Activated naive CD8-positive, alpha-beta T cell (primary cell): Measurements from ENCODE around the gene DOCK1.

ENCODE experiments used
- H3K27ac Mint-ChIP-seq: one replicate; pipeline ENCODE4 v1.8.0; 2021; ENCODE audit warnings: mixed read lengths
- H3K27me3 Mint-ChIP-seq: one replicate; pipeline ENCODE4 v1.8.0; 2021; ENCODE audit warnings: mixed read lengths
- H3K36me3 Mint-ChIP-seq: one replicate; pipeline ENCODE4 v1.8.0; 2021; ENCODE audit warnings: mixed read lengths
- H3K4me1 Mint-ChIP-seq: one replicate; pipeline ENCODE4 v1.8.0; 2021; ENCODE audit warnings: low read depth, mixed read lengths
- H3K4me3 Mint-ChIP-seq: one replicate; pipeline ENCODE4 v1.8.0; 2021; ENCODE audit warnings: mild to moderate bottlenecking, mixed read lengths
- H3K9me3 Mint-ChIP-seq: one replicate; pipeline ENCODE4 v1.8.0; 2021; ENCODE audit warnings: low read depth, mixed read lengths

The DOCK1 gene

DNA sequence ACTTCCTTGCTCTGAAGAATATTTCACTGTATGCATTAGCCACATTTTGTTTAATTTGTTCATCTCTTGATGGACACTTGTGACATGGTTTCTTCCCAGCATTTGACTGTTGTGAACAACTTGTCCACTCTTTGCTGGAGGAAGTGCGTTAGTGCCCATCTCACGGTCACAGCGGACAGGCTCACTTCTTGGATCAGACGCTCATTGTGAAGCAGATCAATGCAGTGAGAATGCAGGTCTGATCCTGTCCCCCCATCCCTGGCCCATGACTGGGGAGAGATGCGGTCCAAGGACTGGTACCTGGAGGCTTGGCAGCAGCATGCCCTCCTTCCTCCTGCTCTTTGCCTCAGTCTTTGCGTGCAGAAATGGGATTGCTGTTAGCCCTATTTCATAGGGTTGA lies 41.5 kb downstream of the DOCK1 start:
- Mint-ChIP-seq H3K4me3 (no peak overlapping the region), H3K4me1 (no peaks in the 10 kb centered on the region), H3K27ac (no peak overlapping the region), H3K27me3 (no peaks in the 10 kb centered on the region), H3K9me3 (no peaks in the 10 kb centered on the region), H3K36me3 (no peaks in the 10 kb centered on the region)

DNA sequence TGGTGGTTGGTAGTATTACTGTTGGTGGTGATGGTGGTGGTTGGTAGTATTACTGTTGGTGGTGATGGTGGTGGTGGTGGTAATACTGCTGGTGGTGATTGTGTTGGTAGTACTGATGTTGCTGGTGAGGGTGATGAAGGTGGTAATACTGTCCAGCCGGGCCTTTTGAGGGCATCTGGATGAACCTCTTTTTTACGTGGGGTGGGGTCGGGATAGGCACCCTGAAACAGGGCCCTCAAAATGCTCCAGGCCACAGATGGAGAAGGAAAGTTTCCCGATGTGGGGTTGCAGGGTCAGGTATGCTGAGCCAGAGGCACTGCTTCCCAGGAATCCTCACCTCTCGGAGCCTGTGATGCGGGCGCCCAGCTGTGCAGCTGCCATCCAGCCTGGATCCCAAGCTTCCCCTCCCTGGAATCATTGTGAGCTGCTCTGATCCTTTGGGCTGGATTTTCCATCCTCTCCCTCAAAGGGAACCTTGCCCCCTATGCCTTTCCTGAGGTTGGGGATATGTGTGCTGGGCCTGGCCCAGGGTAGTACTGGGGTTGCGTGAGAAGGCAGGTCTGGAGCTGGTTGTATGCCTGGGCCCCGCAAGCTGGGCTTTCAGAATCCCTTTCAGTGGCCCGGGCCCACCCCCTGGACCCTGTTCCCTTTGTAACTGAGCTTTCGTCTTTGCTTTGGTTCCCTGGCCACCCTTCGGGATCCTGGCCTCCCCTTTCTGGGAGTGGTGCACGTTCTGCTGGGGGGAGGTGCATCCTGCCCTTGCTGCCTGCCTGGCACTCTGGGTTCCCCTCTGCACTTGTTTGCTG lies 43.3 kb downstream of the DOCK1 start:
- Mint-ChIP-seq H3K4me1 (no peaks in the 10 kb centered on the region), H3K4me3 (no peak overlapping the region), H3K9me3 (no peaks in the 10 kb centered on the region), H3K27me3 (no peaks in the 10 kb centered on the region), H3K27ac (no peak overlapping the region), H3K36me3 (no peaks in the 10 kb centered on the region)

DNA sequence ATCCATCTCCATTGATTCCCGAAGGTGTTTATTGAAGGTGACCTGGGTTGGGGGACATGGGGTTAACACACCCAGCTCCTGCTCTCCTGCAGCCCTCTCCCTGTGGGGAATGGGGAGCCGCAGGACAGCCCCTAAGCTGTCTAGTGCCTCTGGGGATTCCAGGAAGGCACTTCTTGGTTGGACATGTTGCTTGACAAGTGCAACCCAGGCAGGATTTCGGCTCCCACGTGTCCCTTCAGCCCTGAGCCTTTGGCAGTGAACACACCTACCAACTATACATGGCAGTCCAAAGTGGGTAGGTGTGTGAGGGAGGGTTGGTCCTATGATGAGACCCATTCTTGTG lies 43.9 kb downstream of the DOCK1 start:
- Mint-ChIP-seq H3K9me3 (no peaks in the 10 kb centered on the region), H3K4me3 (no peak overlapping the region), H3K4me1 (no peaks in the 10 kb centered on the region), H3K36me3 (no peaks in the 10 kb centered on the region), H3K27me3 (no peaks in the 10 kb centered on the region), H3K27ac (no peak overlapping the region)

DNA sequence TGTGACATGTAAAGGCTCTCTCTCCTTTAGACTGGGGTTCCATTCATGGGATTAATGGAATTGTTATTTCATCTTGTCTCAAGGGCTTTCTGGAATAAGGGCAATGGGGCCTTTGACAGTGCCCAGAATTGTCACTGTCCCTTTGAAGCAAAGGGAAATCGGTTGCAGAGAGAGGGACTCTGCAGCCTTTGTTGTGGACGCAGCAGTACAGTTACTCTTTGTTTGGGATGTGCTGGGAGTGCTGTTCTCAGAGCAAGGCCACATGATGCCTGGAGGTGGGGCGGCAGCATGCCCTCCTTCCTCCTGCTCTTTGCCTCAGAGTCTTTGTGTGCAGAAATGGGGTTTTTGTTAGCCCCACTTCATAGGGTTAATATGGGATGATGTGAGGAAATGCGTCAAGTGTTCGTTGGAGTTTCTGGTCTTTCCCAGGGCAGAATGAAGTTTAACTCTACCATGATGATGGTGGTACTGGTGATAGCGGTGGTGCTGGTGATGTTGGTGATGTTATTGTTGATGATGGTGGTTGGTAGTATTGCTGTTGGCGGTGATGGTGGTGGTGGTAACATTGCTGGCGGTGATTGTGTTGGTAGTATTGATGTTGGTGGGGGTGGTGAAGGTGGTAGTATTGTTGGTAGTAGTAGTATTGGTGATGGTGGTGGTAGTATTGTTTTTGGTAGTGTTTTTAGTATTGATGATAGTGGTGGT lies 45.3 kb downstream of the DOCK1 start:
- Mint-ChIP-seq H3K36me3 (no peaks in the 10 kb centered on the region), H3K27me3 (no peaks in the 10 kb centered on the region), H3K27ac (no peak overlapping the region), H3K4me1 (no peaks in the 10 kb centered on the region), H3K9me3 (no peaks in the 10 kb centered on the region), H3K4me3 (no peak overlapping the region)

DNA sequence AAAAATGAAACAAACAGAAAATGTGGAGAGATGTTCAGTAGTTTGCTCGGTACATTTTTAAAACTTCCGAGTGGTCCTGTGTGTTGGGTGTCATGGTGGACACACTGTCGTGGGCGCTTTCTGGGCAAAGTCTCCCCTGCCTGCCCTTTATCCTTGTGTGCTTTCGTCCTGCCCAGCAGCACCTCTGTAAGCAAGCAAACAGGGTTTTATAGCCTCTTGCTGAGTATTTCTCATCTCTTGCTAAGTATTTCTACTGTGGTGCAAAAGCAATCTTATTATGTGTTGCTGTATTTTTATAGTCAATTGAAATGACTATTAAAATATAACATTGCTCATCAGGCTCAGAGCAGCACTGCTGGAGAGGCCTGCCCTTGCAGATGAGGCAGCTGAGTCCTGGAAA lies 48.7 kb downstream of the DOCK1 start:
- H3K4me3 Mint-ChIP-seq, result no peak overlapping the region
- no peaks in the 10 kb centered on the region for H3K4me1 Mint-ChIP-seq
- H3K27me3 Mint-ChIP-seq, result no peaks in the 10 kb centered on the region
- H3K27ac Mint-ChIP-seq, result no peak overlapping the region
- no peaks in the 10 kb centered on the region for H3K36me3 Mint-ChIP-seq
- no peaks in the 10 kb centered on the region for H3K9me3 Mint-ChIP-seq

DNA sequence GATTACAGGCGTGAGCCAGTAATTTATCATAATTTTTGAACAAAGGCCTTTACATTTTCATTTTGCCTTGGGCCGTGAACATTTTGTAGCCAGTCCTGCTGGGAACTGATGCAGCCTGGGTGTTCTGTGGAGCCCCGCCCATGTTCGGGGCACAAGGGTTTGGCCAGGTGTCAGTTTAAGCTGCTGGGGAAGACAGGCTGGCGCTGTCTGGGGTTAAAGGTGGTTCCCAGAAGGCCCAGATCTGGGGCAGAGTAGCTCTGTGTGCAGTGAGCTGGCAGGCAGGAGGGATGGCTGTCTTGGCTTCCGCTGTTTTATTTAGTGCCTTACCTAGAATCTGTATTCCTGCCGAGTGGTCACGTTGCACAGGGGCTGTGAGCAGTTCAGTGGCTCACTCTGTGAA lies 50.2 kb downstream of the DOCK1 start:
- H3K27me3 Mint-ChIP-seq, result no peaks in the 10 kb centered on the region
- no peak overlapping the region for H3K27ac Mint-ChIP-seq
- no peaks in the 10 kb centered on the region for H3K36me3 Mint-ChIP-seq
- H3K9me3 Mint-ChIP-seq, result no peaks in the 10 kb centered on the region
- H3K4me1 Mint-ChIP-seq, result no peaks in the 10 kb centered on the region
- no peak overlapping the region for H3K4me3 Mint-ChIP-seq

GRCh38 chr10:126955934-126956711 lies 50.9 kb downstream of the DOCK1 start:
- Mint-ChIP-seq H3K27ac (no peak overlapping the region), H3K4me3 (no peak overlapping the region), H3K4me1 (no peaks in the 10 kb centered on the region), H3K36me3 (no peaks in the 10 kb centered on the region), H3K9me3 (no peaks in the 10 kb centered on the region), H3K27me3 (no peaks in the 10 kb centered on the region)

- peaks cover 3% of the 10 kb centered on the region for H3K4me1 Mint-ChIP-seq
- H3K27me3 Mint-ChIP-seq, result no peaks in the 10 kb centered on the region
- H3K4me3 Mint-ChIP-seq, result no peak overlapping the region
- no peak overlapping the region for H3K27ac Mint-ChIP-seq
- no peaks in the 10 kb centered on the region for H3K9me3 Mint-ChIP-seq
- H3K36me3 Mint-ChIP-seq, result no peaks in the 10 kb centered on the region
These were observed 51.5 kb downstream of the DOCK1 start for GRCh38 chr10:126956712-126957108.

DNA sequence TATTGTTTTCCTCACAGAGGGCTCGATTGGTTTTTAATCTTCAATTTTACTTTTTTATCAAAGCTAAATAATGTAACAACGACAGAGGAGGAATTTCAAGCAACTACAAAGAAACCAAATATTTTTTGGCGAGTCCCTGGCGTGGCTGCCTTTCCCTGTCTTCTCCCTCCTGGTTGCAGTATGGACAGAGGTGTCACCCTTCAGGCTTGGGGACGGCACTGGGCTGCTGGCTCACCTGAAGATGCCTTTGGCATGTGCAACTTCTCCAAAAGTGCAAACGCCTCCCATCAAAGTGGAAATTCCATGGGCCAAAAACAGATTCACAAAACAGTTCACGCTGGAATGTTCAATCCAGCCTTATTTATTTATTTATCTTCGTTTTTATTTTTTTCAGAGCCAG lies 51.9 kb downstream of the DOCK1 start:
- no peak overlapping the region for H3K27ac Mint-ChIP-seq
- no peaks in the 10 kb centered on the region for H3K9me3 Mint-ChIP-seq
- no peaks in the 10 kb centered on the region for H3K27me3 Mint-ChIP-seq
- H3K4me1 Mint-ChIP-seq, result peaks cover 3% of the 10 kb centered on the region
- H3K4me3 Mint-ChIP-seq, result no peak overlapping the region
- H3K36me3 Mint-ChIP-seq, result no peaks in the 10 kb centered on the region

GRCh38 chr10:126959431-126959830 lies 54.2 kb downstream of the DOCK1 start:
- H3K27ac Mint-ChIP-seq, result no peak overlapping the region
- H3K9me3 Mint-ChIP-seq, result no peaks in the 10 kb centered on the region
- H3K27me3 Mint-ChIP-seq, result no peaks in the 10 kb centered on the region
- H3K36me3 Mint-ChIP-seq, result no peaks in the 10 kb centered on the region
- H3K4me3 Mint-ChIP-seq, result no peak overlapping the region
- H3K4me1 Mint-ChIP-seq, result peaks cover 3% of the 10 kb centered on the region

GRCh38 chr10:126959906-126960685 lies 54.9 kb downstream of the DOCK1 start:
- no peak overlapping the region for H3K4me3 Mint-ChIP-seq
- peaks cover 3% of the 10 kb centered on the region for H3K4me1 Mint-ChIP-seq
- H3K27ac Mint-ChIP-seq, result no peak overlapping the region

GRCh38 chr10:126963354-126963753 lies 58.1 kb downstream of the DOCK1 start:
- Mint-ChIP-seq H3K9me3 (no peaks in the 10 kb centered on the region), H3K27ac (no peak overlapping the region), H3K4me3 (no peak overlapping the region), H3K36me3 (no peaks in the 10 kb centered on the region), H3K27me3 (no peaks in the 10 kb centered on the region), H3K4me1 (peaks cover 3% of the 10 kb centered on the region)

More at GRCh38 chr10:126959906-126960685, 54.9 kb downstream of the DOCK1 start:
- no peaks in the 10 kb centered on the region for H3K36me3 Mint-ChIP-seq
- H3K9me3 Mint-ChIP-seq, result no peaks in the 10 kb centered on the region
- H3K27me3 Mint-ChIP-seq, result no peaks in the 10 kb centered on the region

- Mint-ChIP-seq H3K4me1 (peaks cover 3% of the 10 kb centered on the region), H3K4me3 (no peak overlapping the region), H3K36me3 (no peaks in the 10 kb centered on the region), H3K9me3 (no peaks in the 10 kb centered on the region), H3K27me3 (no peaks in the 10 kb centered on the region), H3K27ac (no peak overlapping the region)
These were observed 59.0 kb downstream of the DOCK1 start for GRCh38 chr10:126964190-126964589.

DNA sequence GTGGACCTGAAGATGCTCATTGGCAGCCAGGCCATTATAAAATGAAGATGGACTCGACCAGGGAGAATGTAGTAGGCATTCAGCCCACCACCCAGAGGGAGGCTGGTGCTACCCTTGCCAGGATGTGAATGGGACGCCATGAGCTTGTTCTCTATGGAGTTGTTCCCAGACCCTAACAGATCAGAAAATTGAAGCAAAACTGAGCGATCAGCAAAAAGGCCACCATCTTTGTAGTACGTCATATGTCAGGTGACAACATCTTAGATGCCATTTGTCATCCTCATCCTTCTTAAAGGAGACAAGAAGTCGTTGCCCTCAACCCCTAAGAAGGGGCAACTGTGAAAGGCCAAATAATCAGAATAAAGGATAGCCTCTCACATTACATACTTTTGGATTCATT lies 61.7 kb downstream of the DOCK1 start:
- Mint-ChIP-seq H3K27me3 (no peaks in the 10 kb centered on the region), H3K27ac (no peak overlapping the region), H3K4me3 (no peak overlapping the region), H3K9me3 (no peaks in the 10 kb centered on the region), H3K4me1 (no peaks in the 10 kb centered on the region), H3K36me3 (no peaks in the 10 kb centered on the region)

DNA sequence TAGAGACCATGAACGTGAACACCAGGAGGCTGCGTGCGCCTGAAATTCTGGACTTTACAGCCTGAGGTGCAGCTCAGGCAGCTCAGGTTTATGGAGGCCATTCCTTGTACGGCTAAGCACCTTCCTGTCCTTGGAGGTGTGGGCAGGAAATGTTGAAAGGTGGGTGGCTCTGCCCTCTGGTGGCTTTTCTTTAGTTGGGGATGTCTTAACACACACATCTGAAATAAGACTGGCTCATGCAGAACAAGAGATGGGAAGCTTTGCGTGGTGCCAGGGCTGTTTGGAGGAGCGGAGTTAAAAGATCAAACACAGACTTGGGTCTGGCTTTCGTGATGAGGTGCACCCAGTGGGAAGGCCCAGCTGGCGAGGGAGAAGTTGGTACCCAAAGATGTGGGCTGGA lies 64.1 kb downstream of the DOCK1 start:
- H3K4me1 Mint-ChIP-seq, result no peaks in the 10 kb centered on the region
- no peaks in the 10 kb centered on the region for H3K27me3 Mint-ChIP-seq
- H3K4me3 Mint-ChIP-seq, result no peak overlapping the region
- no peaks in the 10 kb centered on the region for H3K36me3 Mint-ChIP-seq
- H3K9me3 Mint-ChIP-seq, result no peaks in the 10 kb centered on the region
- H3K27ac Mint-ChIP-seq, result no peak overlapping the region
